ENCODE measurements around the gene NHERF1. TPM values are rescaled to one million over a fixed set of nuclear protein-coding genes. Genes with fewer than 3 reads are reported as not detected.

NHERF1 gene
- total and polyA plus RNA-seq, 2 experiments from 2014 or later: 78.2 to 111 TPM

DNA sequence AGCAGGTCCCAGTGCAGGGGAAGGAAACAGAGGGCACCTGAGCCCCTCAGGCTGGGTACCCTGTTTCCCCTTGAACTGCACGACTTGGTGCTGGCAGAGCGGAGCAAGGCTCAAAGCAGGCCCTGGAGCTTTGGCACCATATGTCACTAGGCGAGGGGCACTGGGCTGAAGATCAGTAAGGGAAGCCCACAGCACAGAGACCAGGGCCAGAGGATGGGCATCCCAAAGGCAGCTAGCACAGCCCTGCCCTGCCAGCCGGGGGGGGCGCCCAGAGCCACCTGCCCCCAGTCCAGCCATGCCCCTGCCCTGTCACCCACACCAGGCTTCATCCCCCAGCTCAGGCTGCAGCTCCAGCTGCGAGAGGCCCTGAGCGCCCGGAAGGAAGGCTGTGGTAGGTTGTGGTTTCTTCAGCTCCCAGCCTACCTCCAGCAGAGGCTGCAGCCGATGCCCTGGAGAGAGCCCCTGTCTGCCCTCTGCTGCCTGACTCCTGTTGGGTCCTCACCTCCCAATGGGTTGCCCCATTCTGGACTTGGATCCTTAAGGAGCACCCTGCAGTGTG lies 10.9 kb downstream of the NHERF1 start:
- DNase-seq (ENCODE audit: low read depth in 1 of 2, low spot score in 1 of 2): no peak
- Histone ChIP-seq H3K4me3 (no peak overlapping the region), H3K27me3 (no peaks in the 10 kb centered on the region), H3K36me3 (no peaks in the 10 kb centered on the region), H3K9me3 (ENCODE audit: low read depth) (no peaks in the 10 kb centered on the region), H3K4me1 (ENCODE audit: low read depth) (peaks cover 53% of the 10 kb centered on the region), H3K27ac (no peak overlapping the region)
- TF ChIP-seq, protein P1, sequence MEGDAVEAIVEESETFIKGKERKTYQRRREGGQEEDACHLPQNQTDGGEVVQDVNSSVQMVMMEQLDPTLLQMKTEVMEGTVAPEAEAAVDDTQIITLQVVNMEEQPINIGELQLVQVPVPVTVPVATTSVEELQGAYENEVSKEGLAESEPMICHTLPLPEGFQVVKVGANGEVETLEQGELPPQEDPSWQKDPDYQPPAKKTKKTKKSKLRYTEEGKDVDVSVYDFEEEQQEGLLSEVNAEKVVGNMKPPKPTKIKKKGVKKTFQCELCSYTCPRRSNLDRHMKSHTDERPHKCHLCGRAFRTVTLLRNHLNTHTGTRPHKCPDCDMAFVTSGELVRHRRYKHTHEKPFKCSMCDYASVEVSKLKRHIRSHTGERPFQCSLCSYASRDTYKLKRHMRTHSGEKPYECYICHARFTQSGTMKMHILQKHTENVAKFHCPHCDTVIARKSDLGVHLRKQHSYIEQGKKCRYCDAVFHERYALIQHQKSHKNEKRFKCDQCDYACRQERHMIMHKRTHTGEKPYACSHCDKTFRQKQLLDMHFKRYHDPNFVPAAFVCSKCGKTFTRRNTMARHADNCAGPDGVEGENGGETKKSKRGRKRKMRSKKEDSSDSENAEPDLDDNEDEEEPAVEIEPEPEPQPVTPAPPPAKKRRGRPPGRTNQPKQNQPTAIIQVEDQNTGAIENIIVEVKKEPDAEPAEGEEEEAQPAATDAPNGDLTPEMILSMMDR (IDR thresholded peaks at IDR 0.05; ENCODE audit: low read depth, low read length): no peak

GRCh38 chr17:74759941-74760340 lies 11.5 kb downstream of the NHERF1 start:
- Histone ChIP-seq H3K36me3 (no peaks in the 10 kb centered on the region), H3K4me1 (ENCODE audit: low read depth) (peaks cover 59% of the 10 kb centered on the region), H3K27me3 (no peaks in the 10 kb centered on the region), H3K4me3 (no peak overlapping the region), H3K27ac (peak overlapping the region; percentile 72), H3K9me3 (ENCODE audit: low read depth) (no peaks in the 10 kb centered on the region)
- DNase-seq (ENCODE audit: low read depth in 1 of 2, low spot score in 1 of 2): no peak
- TF ChIP-seq, protein P1 (IDR thresholded peaks at IDR 0.05; ENCODE audit: low read depth, low read length): no peak

DNA sequence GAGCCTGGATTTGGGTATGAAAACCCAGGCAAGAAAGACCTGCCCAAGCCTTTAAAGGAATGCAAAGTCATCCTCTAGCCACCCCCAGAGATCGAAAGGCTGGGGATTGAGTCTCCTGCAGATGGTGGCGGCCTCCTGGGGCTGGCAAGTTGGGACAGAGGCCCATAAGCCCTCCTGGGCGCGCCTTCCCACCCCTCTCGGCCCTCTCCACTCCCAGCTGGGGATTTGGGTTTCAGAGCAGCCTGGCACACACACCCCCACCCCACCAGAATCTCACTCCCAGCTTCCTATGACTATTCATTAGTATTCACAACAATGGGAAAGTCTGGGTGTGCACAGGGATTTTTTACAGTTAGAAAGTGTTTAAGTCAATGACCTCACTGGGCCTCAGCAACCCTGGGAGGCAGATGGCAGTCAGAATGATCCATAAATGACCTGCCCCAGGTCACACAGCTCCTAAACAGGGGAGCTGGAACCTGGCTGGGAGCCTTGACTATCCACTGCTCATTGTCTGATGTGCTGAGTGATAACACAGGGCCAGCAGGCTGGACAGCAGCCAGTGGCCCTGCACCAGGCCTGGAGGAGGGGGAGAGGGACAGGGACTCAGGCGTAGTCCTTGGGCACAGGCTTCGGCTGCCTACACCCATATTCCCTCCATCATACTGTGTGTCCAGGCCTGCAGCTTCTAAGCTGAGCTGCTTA lies 12.1 kb downstream of the NHERF1 start:
- H3K27me3 ChIP-seq: no peaks in the 10 kb centered on the region
- TF ChIP-seq, protein P1 (IDR thresholded peaks at IDR 0.05; ENCODE audit: low read depth, low read length): no peak
- H3K27ac ChIP-seq: peak overlapping the region; percentile 72
- DNase-seq (ENCODE audit: low read depth in 1 of 2, low spot score in 1 of 2): peak in 1 of 2 donors; percentile 50
- H3K9me3 ChIP-seq (ENCODE audit: low read depth): no peaks in the 10 kb centered on the region
- H3K4me3 ChIP-seq: no peak overlapping the region
- H3K4me1 ChIP-seq (ENCODE audit: low read depth): peaks cover 60% of the 10 kb centered on the region
- no peaks in the 10 kb centered on the region for H3K36me3 ChIP-seq

- Histone ChIP-seq H3K9me3 (ENCODE audit: low read depth) (no peaks in the 10 kb centered on the region), H3K36me3 (no peaks in the 10 kb centered on the region), H3K4me3 (no peak overlapping the region), H3K27me3 (no peaks in the 10 kb centered on the region), H3K4me1 (ENCODE audit: low read depth) (peaks cover 60% of the 10 kb centered on the region), H3K27ac (peak overlapping the region; percentile 72)
- no peak for DNase-seq (ENCODE audit: low read depth in 1 of 2, low spot score in 1 of 2)
- TF ChIP-seq, protein P1 (IDR thresholded peaks at IDR 0.05; ENCODE audit: low read depth, low read length): no peak
Observed at GRCh38 chr17:74761419-74761818, 13.0 kb downstream of the NHERF1 start.

- peaks cover 60% of the 10 kb centered on the region for H3K4me1 ChIP-seq (ENCODE audit: low read depth)
- no peak overlapping the region for H3K4me3 ChIP-seq
- DNase-seq (ENCODE audit: low read depth in 1 of 2, low spot score in 1 of 2): no peak
- H3K9me3 ChIP-seq (ENCODE audit: low read depth): no peaks in the 10 kb centered on the region
- no peaks in the 10 kb centered on the region for H3K36me3 ChIP-seq
- no peaks in the 10 kb centered on the region for H3K27me3 ChIP-seq
- TF ChIP-seq, protein P1 (IDR thresholded peaks at IDR 0.05; ENCODE audit: low read depth, low read length): no peak
- no peak overlapping the region for H3K27ac ChIP-seq
Observed at GRCh38 chr17:74761931-74762330, 13.5 kb downstream of the NHERF1 start.

All from cardiac muscle cell (in vitro differentiated cells and primary cell).